Epithelial cell of esophagus (primary cell): ENCODE measurements around the gene NCAPD3.

ENCODE experiments used
- DNase-seq: peaks from one replicate; pipeline ENCODE4 v3.0.0; 2010; ENCODE audit warnings: low read depth
- H3K4me3 ChIP-seq: 2 replicates; pipeline ENCODE4 v1.5.1; 2011; ENCODE audit warnings: mild to moderate bottlenecking, low read length, control low read depth
- CTCF ChIP-seq: IDR thresholded peaks from 2 replicates; pipeline ENCODE4 v1.5.1; 2011; ENCODE audit warnings: low read depth, mild to moderate bottlenecking, low read length, control low read depth, inconsistent platforms; ENCODE audit not compliant: insufficient read depth; ENCODE audit errors: missing control alignments

Gene NCAPD3

DNA sequence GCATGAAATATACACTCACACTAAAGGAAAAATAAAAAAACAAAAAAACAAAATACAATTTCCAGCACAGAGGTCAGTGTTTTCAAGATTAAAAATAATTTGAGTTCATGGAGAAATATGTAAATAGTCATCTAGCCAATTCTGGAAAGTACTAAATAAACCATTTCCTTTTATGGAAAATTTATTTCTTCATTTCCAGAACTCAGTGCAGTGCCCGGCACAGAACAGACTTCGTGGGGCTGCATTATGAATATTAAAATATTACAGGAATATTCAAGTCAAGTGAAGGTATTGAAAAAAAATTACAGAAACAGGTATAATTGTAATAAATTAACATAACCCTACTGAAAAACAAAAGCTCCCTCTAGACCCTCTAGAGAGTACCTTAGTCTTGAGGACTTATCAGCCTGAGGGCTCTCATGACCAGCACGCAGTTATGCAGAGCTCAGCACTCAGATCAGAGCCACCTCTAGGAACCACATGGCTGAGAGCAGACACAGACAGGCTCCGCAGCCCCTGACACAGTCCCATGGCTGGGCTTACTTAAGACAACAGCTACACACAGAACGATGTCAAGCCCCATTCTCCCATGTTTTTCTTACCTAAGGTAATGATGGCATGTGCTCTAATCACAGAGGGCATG lies 45.6 kb downstream of the NCAPD3 start:
- no peak overlapping the region for H3K4me3 ChIP-seq
- no peak for TF ChIP-seq CTCF
- no peak for DNase-seq

DNA sequence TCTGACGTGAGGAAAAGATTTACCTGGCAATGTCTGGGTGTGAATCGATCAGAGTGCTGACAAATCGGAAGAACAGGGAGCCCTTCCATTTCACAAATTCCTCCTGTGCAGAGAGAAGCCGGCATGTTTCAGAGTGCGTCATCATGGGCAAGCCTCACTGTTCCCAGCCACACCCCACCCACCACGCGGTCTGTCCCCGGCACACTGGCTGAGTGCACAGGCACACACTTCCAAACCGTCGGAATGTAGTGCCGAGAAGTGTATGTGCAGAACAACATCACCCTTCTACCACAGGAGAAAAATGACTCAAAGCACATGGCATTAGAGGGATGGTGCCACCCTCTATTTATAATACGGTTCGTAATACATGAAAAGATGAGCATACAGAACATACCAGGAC lies 47.5 kb downstream of the NCAPD3 start:
- no peak for TF ChIP-seq CTCF
- DNase-seq: no peak
- H3K4me3 ChIP-seq: no peak overlapping the region

- H3K4me3 ChIP-seq: no peak overlapping the region
- TF ChIP-seq CTCF: no peak
- no peak for DNase-seq
Observed at GRCh38 chr11:134173296-134173695, 50.5 kb downstream of the NCAPD3 start.

- H3K4me3 ChIP-seq: no peak overlapping the region
- no peak for DNase-seq
- no peak for TF ChIP-seq CTCF
Observed at GRCh38 chr11:134171951-134172350, 51.8 kb downstream of the NCAPD3 start.

GRCh38 chr11:134170919-134171281 lies 52.9 kb downstream of the NCAPD3 start:
- no peak for TF ChIP-seq CTCF
- DNase-seq: no peak
- H3K4me3 ChIP-seq: no peak overlapping the region

GRCh38 chr11:134170177-134170918 lies 53.4 kb downstream of the NCAPD3 start:
- TF ChIP-seq CTCF: no peak
- no peak overlapping the region for H3K4me3 ChIP-seq
- DNase-seq: no peak
